GM21528 (cell line): ENCODE measurements around the gene DCHS2.
"Not testable (repeated sequence)": the region's sequence is repeated elsewhere in the genome, so short reads cannot be mapped to it uniquely, and the experiment has no call there.

Experiments used
- ATAC-seq: cut with Tn5 transposase; IDR thresholded peaks from one replicate; pipeline ENCODE4 v1.9.1; 2021; ENCODE audit warnings: mild to moderate bottlenecking, moderate library complexity; ENCODE audit not compliant: unreplicated experiment, low FRiP score

Gene DCHS2

GRCh38 chr4:154234576-154234975 lies 257.0 kb downstream of the DCHS2 start:
- ATAC-seq: no peak

- no peak for ATAC-seq
Observed at GRCh38 chr4:154231806-154232478, 259.7 kb downstream of the DCHS2 start.

- ATAC-seq: no peak
Observed at GRCh38 chr4:154230723-154231122, 260.9 kb downstream of the DCHS2 start.

GRCh38 chr4:154230091-154230490 lies 261.5 kb downstream of the DCHS2 start:
- no peak for ATAC-seq

- ATAC-seq: no peak
Observed at GRCh38 chr4:154222875-154223274, 268.7 kb downstream of the DCHS2 start.

GRCh38 chr4:154218051-154218450 lies 273.5 kb downstream of the DCHS2 start:
- no peak for ATAC-seq

- not testable (repeated sequence) for ATAC-seq
Observed at GRCh38 chr4:154217384-154217783, 274.2 kb downstream of the DCHS2 start.

- ATAC-seq: no peak
Observed at GRCh38 chr4:154211506-154211905, 280.1 kb downstream of the DCHS2 start.

GRCh38 chr4:154208424-154208823 lies 283.2 kb downstream of the DCHS2 start:
- ATAC-seq: no peak

GRCh38 chr4:154205471-154205870 lies 286.1 kb downstream of the DCHS2 start:
- ATAC-seq: no peak

GRCh38 chr4:154194649-154195048 lies 296.9 kb downstream of the DCHS2 start:
- no peak for ATAC-seq

- no peak for ATAC-seq
Observed at GRCh38 chr4:154192585-154192984, 299.0 kb downstream of the DCHS2 start.

- no peak for ATAC-seq
Observed at GRCh38 chr4:154189346-154189745, 302.3 kb downstream of the DCHS2 start.

- no peak for ATAC-seq
Observed at GRCh38 chr4:154186888-154187287, 304.7 kb downstream of the DCHS2 start.

GRCh38 chr4:154186035-154186434 lies 305.6 kb downstream of the DCHS2 start:
- ATAC-seq: no peak

GRCh38 chr4:154184238-154184637 lies 307.4 kb downstream of the DCHS2 start:
- ATAC-seq: no peak

- no peak for ATAC-seq
Observed at GRCh38 chr4:154183264-154183663, 308.3 kb downstream of the DCHS2 start.
